ENCODE results near the gene XKR8. TPM values are rescaled to one million over a fixed set of nuclear protein-coding genes. Genes with fewer than 3 reads are reported as not detected.

Gene XKR8
- total and polyA plus RNA-seq, 9 of the 15 experiments (the other 6 are each of a cell fraction or from before 2014, with no cell fraction given) = 0.45 to 2.8 (median 1.7) TPM

GRCh38 chr1:27955076-27955475 lies 4.7 kb upstream of the XKR8 start (continued):
- TF ChIP-seq ZNF318 (IDR thresholded peaks at IDR 0.05; ENCODE audit: borderline replicate concordance in 1 of 2, low read depth in 1 of 2) = no peak

GRCh38 chr1:27956761-27957160 lies 3.0 kb upstream of the XKR8 start:
- 24% methylated on average over 6 of the region's 6 CpGs for WGBS (ENCODE audit: insufficient coverage, low coverage, missing lambda C conversion rate)
- ATAC-seq = no peak
- CTCF ChIA-PET (ENCODE audit: low intra/inter-chr PET ratio) = no interaction called here

More at GRCh38 chr1:27956761-27957160, 3.0 kb upstream of the XKR8 start:
- no peak overlapping the region for H3K27ac ChIP-seq (ENCODE audit: extremely low read depth, low read depth, low read length)
- TF ChIP-seq SPI1 (IDR thresholded peaks at IDR 0.05; ENCODE audit: borderline replicate concordance, low read depth, low read length) = peak; percentile 29; the same call in 1 of the 2 replicates
- TF ChIP-seq RFX1 (IDR thresholded peaks at IDR 0.05) = no peak
- intact Hi-C loops (cut with micrococcal nuclease) = no loop called here
- POLR2A ChIA-PET = interaction anchor here (0.6 to 1.7 kb wide), 3 partner anchors 8 to 1022 kb away, joined by 3 to 5 read pairs (median 4); no protein-coding TSS in a partner anchor
- no peaks in the 10 kb centered on the region for H3K9me1 ChIP-seq (ENCODE audit: control insufficient read depth, insufficient read depth, low read length)
- no peak overlapping the region for H2AFZ ChIP-seq (ENCODE audit: low read depth, low read length)
- no peaks in the 10 kb centered on the region for H3K79me2 ChIP-seq (ENCODE audit: control insufficient read depth, insufficient read depth, low read length)
- H3K9ac ChIP-seq (ENCODE audit: insufficient read depth in 1 of 2, low read depth in 2 of 2, low read length in 2 of 2) = no peak overlapping the region; a peak in 1 of 4 replicates
- H3K4me2 ChIP-seq (ENCODE audit: insufficient read depth, low read length) = no peak overlapping the region
- FAIRE-seq (no peak), DNase-seq (ENCODE audit: extremely low read depth in 1 of 4, low spot score in 3 of 4) (no peak)
- H3K4me1 ChIP-seq (replicated peaks in 1 of 2; ENCODE audit: control insufficient read depth in 2 of 2, insufficient read depth in 2 of 2, low read length in 2 of 2) = peaks cover 9 to 25% of the 10 kb centered on the region in 2 experiments
- BruUV-seq (replicated peaks) = no TSS peak
- in situ Hi-C loops (cut with MboI) = no loop called here
- H3K27me3 ChIP-seq (ENCODE audit: control insufficient read depth in 2 of 2, insufficient read depth in 2 of 2, low read length in 2 of 2) = peaks cover 2 to 13% of the 10 kb centered on the region in 2 experiments; a peak in 2 of 5 replicates
- no peak overlapping the region for H3K4me3 ChIP-seq
- H4K20me1 ChIP-seq (replicated peaks; ENCODE audit: control insufficient read depth, insufficient read depth, low read length) = no peaks in the 10 kb centered on the region; the same call in 1 of the 2 replicates
- no peaks in the 10 kb centered on the region for H3K9me3 ChIP-seq (replicated peaks; ENCODE audit: control insufficient read depth, insufficient read depth, low read depth, low read length)
- H3K36me3 ChIP-seq (ENCODE audit: control insufficient read depth, insufficient read depth, low read length) = no peaks in the 10 kb centered on the region
